Midbrain (tissue), 1 donor: Measurements from ENCODE around the gene KCND3.
A peak's percentile ranks its signal among the peaks of the same experiment; 100 is the strongest.

ENCODE experiments used
- DNase-seq: peaks from one replicate; lab custom pipeline; 2025; lab: John Stamatoyannopoulos, UW

Gene KCND3

DNA sequence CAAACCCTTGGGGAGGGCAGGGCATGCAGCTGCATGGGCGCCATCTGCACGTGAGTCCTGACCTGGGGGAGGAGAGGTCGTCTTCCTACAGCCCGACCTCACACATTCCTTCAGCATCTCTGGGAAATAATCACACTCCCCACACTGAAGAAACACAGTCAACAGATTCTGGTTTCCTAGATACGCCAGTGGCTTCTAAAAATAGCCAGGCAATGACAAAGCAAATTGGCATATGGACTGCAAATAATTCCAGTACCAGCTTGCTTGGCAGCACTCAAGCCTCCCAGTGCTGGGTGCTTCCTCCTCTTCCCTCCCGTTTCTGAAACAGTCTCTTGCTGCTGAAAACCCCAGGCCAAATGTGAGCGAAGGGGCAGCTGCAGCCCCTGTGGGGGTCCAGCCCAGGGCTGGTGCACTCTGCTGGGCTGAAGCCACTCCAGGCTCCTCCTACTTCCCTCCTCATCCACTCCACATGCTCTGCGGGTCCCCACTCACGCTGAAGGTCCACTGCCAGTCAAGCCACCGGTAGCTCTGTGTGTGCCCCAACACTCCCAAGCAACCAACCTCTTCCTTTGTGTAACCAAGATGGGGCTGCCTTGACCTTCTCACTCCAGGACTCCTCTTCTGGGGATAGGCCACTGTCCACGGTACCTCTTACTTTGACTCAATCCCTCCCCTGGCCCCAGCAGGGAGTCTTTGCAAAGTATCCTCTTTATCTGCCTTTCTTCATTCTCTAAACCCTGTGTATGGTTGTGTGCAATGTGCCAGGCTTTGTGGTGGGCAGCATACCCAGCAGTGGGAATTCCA is 69.0 kb downstream of the KCND3 start:
- peak; percentile 45 for DNase-seq

DNA sequence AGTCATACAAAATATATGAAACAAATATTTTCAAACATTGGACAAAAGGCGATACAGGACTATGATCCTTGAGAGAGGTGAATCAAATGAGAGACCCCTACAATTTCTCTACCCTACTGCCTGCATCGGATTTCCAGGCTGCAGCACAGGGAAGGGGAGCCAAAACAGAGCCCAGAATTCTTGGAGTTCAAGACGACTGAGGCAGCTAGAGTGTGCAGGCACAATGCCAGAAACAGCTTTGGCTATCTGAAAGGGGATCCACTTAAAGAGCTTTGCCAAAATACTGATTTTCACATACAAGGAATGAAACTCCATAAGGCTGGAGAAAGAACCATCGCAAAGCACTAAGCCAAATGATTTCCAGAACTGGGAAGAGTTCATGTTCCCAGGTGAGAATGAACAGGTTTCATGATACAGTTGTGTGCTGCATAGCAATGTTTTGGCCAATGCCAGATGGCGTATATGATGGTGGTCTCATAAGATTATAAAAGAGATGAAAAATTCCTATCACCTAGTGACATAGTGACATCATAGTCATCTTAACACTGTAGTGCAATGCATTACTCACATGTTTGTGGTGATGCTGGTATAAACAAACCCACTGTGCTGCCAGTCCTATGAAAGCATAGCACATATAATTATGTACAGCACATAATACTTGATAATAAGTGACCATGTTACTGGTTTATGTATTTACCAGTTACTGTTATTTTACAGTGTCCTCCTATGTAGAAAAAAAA is 77.5 kb downstream of the KCND3 start:
- no peak for DNase-seq

DNA sequence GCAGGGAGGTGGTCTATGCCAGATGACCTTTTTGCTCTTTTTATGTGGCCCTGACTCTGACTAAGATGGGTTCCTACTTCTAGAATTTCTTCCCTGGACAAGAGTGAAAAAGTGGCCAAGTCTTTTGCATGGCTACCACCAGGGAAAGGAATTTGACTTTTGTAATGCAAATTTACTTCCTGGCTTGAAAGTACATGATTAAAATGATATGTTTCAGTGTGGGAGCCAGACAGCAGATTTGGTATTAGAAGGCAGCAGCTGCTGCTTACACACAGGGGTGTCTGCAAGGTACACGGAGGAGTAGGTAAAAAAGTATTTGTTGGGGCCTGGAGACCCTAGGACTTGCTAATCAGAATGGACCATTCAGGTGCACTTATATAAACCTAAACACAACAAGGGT is 78.4 kb downstream of the KCND3 start:
- DNase-seq, result no peak

DNA sequence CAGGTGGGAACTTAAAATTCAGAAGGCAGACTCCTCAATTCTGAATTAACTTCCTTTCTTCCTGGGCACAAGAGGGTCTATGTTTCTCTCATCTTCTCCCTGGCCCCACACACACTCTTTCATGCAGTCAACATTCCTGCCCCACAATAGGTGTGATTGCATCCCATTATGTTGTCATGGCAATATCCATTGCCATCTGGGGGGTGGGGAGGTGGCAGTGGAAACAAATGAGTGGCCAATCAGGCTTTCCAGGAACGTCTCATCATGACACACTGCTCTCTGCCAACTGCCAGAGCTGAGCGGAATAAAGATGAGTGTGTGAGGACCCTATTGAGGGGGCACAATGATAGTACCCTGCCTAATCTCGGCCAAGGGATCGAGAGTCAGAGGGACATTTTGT is 80.4 kb downstream of the KCND3 start:
- DNase-seq, result no peak

DNA sequence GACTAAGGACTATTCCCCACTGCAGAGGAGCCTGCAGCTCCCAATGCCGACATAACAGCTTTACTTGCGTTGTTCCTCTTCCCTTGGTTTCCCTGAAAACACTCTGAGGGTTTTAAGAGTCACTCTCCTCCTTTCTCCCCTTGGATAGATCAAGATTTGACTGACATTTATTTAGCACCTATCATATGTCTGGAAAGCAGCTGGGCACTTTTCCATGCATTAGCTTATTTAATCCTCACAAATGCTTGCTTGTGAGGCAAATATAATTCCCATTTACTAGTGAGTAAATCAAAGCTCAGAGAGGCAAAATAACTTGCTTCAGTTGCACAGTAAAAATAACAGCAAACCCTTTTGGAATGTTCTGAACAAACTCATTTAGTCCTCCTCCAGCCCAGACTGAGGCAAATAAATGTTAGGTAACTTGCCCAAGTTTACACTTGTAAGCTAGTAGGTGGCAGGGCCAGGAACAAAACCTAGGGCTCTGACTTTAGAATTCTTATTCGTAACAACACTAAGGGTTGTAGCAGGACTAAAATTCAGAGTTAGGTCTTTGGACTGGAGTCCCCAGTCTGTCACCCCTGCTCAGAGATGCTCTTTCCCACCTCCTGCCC is 81.4 kb downstream of the KCND3 start:
- no peak for DNase-seq

DNA sequence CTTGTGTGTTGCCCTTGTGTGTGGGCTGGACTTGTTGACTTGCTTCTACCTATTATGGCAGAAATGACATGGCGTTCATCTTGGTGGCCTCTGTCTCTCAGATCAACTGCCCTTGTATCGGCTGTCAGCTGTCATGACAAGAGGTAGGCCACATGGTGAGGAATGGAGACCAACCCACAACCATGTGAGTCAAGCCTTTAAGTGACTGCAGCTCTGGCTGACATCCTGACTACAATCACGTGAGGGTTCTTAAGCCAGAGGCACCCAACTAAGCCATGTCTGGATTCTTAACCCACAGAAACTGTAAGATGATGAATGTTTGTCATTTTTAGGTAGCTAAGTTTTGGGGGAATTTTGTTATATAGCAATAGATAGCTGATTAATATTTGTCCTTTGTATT is 82.1 kb downstream of the KCND3 start:
- DNase-seq, result no peak

DNA sequence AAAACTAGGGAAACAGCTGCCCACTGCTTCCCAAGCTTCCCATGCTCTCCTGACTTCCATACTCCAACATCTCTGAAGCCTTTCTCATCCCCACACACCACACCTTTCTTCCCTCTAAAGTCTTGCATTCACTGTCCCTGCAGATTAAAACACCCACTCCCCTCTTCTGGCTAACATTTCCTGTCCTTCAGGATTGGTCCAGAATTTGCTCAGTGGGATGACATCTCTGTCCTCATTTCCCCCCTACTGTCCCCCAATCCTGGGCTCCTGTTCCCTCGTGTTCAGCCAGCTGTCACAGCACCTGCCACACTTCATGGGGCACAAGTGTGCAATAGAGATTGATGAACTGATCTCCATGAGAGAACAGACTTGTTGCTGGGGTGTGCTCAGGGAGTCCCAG is 82.7 kb downstream of the KCND3 start:
- no peak for DNase-seq

DNA sequence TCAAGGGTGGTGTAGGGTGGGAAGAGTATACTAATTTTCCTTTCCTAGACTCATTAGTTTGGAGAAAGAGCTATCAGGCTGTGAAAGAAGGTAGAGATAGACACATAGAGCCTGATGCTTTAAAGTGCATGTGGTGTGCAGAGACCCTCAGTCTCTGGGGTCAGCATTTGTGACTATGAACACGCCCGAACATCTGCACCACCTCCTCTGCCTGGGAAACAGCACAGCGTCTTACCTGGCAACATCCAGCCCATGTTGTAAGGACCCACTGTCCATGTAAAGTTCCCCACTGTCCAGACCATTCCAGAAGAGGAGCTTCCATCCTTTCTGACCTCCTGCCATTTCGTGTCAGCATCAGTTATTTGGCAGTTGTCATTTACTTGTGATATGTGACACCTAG is 83.4 kb downstream of the KCND3 start:
- DNase-seq, result no peak

DNA sequence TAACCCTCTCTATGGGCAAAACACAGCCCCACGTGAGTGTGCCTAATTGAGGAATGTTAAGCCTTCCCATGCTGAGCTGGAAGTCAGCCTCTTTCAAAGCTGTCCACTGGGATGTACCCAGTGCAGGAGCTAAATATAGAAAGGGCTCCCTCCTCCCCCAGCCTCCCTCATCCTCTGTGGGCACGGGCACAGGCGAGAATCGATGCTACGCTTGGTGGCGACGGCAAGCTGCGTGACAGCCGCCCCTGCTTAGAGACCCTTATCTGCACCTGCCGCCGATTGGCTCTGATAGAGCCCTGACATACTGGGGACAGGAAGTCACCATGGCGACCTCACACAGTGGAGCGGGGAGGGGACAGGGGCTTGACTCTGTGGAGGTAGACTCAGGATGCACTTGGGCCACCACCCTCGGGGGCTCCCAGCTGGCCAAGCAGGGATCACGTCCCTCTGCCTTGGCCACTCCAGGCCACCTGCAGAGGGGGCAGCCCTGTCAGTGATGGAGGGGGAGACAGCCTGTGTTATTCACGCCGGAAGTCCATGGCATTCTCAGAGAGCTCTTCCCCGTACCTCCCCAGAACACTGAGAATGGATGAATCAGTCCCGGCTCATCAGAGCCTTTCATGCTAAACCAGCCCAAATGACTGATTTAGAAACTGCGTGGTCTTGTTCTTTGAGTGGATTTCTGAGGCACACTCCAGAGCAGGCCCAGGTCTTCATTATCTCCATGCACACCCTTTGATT is 84.8 kb downstream of the KCND3 start:
- DNase-seq, result no peak

DNA sequence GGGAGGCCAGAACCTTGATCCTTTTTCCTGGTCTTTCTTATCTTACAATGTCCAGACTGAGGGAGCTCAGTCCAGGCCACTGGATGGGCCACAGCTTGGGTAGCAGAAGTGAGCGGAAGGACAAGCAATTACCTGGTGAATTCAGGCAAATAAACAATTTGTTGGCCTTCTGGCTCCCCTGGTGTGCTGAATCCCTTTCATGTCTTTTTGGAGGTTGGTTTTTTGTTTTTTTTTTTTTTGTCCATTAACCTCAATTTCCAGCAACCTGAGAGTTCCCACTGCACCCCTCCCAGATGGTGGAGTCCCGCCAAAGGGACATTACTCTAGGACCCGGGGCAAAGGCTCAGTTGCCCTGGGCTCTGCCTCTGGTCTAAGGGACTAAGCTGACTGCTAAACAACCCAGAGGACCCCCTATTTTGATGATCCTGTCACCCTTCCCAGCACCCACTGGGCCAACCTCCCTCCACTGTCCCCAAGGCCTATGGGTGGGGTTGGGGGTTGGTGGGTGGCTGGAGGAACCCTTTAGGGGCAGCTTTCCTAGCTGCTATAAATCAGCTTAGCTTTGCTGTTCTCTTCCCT is 85.5 kb downstream of the KCND3 start:
- no peak for DNase-seq

DNA sequence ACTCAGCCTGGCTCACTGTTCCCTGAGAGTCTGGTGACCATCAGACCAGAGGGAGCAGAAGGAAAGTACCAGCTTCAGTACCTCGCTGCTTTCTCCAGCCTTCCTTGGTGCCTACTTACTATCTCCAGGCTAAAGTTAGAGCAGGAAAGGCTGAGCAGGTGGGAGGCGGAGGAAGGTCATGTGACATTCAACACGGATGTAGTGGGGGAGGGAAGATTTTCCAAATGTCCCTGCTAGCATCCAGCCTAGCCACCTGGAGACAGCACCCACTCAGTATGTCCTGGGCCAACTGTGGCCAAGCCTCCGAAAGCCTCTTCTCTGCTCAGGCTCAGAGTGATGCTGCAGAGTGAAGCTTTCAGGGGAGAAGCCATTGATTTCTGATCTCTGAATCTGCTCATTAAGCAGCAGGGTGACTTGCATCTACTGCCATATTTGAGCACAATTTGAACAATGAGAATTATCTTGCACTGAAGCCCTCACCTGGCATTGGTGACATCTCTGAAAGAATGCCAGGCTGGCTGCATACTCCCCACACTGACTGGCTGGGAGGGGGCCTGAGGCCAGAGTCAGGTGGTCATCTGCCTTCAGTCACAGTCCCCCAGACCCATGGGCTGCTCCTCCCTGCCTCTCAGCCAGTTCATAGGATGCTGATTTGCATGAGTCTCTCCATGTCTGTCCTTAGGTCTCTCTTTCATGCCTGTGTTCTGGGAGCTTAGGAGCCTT is 86.2 kb downstream of the KCND3 start:
- no peak for DNase-seq

DNA sequence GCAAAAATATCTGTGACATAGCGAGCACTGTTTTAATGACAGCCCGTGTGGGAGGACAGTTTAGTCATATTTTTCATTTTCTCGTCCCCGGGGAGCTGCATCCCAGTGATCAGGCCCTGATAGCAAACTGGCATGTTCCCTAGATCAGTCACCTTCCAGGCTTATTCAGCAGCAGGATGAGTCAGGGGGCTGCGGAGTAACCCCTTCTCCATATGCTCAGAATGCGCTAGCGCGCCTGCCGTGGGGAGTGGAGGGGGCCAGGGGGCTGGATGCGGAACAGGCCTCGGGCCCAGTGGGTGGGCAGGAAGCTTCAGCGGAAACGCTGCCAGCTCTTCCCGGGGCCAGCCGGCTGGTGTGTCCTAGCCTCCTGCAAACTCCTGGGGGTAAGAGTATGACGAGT is 94.0 kb downstream of the KCND3 start:
- no peak for DNase-seq

DNA sequence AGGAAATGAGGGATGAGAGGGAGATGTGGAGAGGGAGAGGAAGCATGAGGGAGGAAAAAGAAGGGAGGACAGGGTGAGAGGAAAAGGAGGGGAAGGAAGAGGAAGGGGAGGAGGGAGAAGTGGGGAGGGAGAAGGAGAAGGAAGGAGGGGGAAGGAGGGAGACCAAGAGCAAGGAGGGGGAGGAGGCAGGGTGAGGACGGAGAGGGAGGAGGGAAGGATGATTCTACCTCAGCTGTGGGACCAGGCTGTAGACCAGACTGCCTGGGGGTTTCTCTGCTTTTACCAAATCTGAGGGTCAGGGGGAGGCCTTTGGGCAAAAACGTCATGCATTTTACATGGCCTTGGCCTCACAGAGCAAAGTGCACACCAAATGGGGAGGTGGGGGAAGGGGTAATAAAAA is 94.5 kb downstream of the KCND3 start:
- DNase-seq, result no peak

DNA sequence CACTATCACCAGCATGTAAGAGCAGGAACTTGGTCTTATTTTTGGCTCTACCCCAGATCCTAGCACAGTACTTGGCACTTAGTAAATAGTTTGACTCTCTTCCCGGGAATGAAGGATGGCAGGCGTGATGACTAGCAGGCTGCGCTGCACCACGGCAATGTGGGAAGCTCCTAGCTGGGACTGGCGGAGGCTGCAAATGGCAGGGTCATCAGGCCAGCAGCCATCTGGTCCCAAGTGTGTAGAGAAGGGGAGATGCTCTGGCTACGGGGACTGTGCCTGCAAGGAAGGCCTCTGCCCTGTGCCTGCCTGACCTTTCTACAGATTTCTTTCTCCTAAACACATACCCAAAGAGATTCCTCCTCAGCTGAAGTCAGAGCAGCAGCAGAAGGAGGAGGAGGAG is 95.0 kb downstream of the KCND3 start:
- no peak for DNase-seq

DNA sequence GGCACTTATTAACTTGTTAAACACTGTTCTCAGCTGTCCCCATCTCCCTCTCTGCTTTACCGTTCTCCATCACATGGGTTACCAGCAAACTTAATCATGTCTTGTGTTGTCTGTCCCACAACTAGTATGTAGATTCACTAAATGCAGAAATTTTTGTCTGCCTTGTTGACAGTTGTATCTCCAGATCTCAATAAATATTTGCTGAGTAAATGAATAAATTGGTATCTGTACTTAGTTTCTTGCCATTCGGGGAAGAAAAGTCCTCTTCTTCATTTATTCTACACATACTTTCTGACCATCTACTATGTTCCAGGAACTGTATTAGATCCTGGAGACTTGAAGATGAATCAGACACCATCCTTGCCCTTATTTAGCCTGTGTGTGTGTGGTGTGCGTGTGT is 97.9 kb downstream of the KCND3 start:
- DNase-seq, result no peak

DNA sequence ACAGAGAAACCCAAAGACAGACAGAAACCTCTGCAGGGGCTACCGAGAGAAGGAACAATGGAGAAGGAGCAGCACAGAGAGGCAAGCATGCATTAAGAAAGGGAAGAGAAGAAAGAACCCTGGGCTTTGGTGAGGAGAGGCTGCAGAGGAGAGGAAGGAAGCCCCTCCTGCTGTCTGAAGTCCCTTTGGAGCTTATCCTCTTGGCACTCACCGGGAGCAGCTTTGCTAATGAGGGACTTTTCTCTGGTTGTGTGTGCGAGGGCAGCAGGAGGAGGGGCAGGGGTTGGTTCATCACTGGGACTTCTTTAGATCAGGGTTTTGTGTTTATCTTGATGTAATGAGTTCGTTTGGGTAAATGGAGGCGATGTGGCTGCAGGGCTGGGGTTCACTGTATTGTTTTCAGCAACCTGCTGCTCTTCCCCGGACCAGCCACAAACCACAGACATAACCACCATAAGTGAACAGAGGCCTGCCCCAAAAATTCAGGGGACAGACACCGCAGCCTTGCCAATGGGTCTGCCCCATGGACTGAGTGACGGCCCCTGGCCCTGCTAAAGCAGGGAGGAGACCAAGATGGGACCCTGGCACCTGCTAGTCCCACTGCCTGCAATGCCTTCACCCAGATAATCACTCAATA is 100.6 kb downstream of the KCND3 start:
- no peak for DNase-seq

DNA sequence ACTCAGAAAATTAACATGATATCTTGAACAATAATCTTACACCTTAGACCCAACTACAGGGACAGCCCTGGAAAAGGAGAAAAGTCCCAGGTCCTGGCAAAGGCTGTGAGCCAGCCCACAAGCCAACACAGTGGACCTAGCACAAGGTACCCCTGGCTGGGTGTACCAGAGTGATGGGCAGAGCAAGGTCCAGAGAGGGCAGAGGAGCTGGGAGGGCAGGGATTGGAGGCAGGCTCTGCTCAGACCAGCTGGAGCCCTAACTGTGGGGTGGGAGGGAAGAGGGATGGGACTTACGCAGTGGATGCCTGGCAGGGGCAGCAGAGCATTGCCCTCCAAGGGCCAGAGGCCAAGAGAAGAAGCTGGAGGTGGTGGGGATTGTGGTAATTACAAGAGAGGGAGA is 101.6 kb downstream of the KCND3 start:
- DNase-seq, result no peak

DNA sequence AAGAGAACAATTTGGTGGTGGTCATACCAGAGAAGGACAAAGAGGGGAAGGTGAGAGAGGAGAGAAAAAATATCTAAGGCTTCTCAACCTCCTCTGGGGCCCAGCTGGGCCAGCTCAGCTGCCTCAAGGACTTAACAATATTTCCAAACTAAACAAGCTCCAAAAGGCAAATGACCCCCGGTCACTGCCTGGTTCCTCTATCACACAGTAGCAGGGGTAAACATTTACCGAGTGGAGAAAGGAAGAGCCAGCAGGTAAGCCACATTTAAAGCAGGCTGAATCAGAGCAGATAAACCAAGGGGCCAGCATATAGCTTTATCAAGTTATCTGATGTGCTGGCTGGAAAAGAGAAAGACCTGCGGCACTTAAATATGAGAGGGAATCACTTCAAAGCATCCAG is 102.1 kb downstream of the KCND3 start:
- no peak for DNase-seq

DNA sequence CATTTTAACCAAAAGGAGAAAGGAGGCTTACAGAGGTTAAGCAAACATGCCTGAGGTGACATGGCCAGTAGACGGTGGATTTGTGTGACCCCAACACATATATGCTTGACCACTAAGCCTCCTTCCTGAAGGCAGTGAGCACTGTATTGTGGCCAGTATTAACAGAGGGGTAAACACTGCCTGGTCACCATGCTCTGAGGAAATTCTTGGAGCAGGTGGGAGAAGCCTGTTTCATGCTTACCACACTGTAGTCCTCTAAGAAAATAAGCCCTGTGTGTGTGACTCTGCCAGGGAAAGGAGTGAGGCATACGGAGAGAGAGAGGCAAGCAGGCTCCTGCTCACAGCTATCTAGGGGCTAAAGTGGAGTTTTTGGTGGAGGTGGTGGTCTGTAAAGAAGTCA is 102.7 kb downstream of the KCND3 start:
- DNase-seq, result no peak

DNA sequence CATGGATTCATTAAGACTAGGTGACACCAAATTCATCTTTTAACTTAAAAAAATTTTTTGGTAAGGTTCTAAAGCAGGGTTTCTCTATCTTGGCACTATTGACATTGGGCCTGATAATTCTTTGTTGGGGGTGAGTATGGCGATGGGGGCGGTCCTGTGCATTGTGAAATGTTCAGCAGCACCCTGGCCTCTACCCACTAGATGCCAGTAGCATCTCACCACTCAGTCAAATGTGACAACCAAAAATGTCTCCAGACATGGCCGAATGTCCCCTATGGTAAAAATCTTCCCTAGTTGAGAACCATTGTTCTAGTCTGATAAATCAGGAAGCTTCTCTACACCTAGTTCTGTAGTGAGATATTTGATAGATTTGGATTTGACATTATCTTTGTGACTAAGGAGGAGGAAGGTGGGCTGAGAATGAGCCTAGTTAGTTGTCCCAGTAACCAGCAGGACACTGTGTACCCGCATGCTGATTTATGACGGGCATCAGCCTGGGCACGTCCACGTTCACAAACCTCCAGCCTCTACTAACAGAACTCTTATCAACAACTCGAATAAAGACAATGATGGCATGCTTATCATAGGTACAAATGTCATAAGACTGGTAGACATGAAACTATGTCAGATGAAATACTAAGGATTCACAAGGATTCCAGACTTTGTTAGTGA is 104.6 kb downstream of the KCND3 start:
- no peak for DNase-seq
